Lower leg skin (tissue), 4 donors: ENCODE measurements around the gene APOBEC3B. TPM values are rescaled to one million over a fixed set of nuclear protein-coding genes. Genes with fewer than 3 reads are reported as not detected.
"Not testable (repeated sequence)": the region's sequence is repeated elsewhere in the genome, so short reads cannot be mapped to it uniquely, and the experiment has no call there.

Experiments
- DNase-seq, 2 donors: peaks; one replicate each; pipeline ENCODE4 v3.0.0-alpha.2; 2019; ENCODE audit warnings: low spot score in 2 of 2
- H3K4me3 ChIP-seq: fragments of 200-600 bp; sonication (generic); 2 replicates; pipeline ENCODE4 v1.5.1; 2017; ENCODE audit warnings: mild to moderate bottlenecking, low read depth; ENCODE audit not compliant: poor library complexity, severe bottlenecking
- CTCF ChIP-seq, 3 donors: fragments of 450-650 bp; IDR thresholded peaks; one replicate each; pipeline ENCODE4 v1.5.1; 2016; ENCODE audit warnings: antibody characterized with exemption in 3 of 3, mild to moderate bottlenecking in 3 of 3, moderate library complexity in 2 of 3
- POLR2A ChIP-seq, 2 donors: fragments of 450-650 bp; IDR thresholded peaks; one replicate each; pipeline ENCODE4 v1.6.1; 2016 to 2017; ENCODE audit warnings: antibody characterized with exemption in 2 of 2, mild to moderate bottlenecking in 1 of 2, moderate library complexity in 1 of 2
- WGBS, 2 donors: methylation state at CpG; one replicate each; pipeline ENCODE4 v1.1.5; 2018; 5-methylcytosine and 5-hydroxymethylcytosine counted together
- intact Hi-C: fragments of 100-400 bp; cut with DNase I; formaldehyde crosslinking; loops from one replicate; pipeline ENCODE4 v1.15.0; 2023; ENCODE audit warnings: low total_unique reads
- total RNA-seq, 4 donors: library from RNA; depleted of rRNA; stranded (reverse); fragments of >200 nt; gene quantifications; one replicate each; pipeline ENCODE4 v1.1.0, GENCODE V29; 2016

Gene APOBEC3B
- total RNA-seq, 4 donors from 2014 or later = 0.15 to 2.4 (median 0.21) TPM; not detected in 1

- intact Hi-C loops = no loop called here
- no peak overlapping the region for H3K4me3 ChIP-seq
- TF ChIP-seq POLR2A (IDR thresholded peaks at IDR 0.05) (no peak), CTCF (IDR thresholded peaks at IDR 0.05) (no peak)
- WGBS, 2 donors = 88 to 96% methylated on average over 13 of the region's 13 CpGs
- no peak for DNase-seq
Measured at GRCh38 chr22:39029227-39029626, 47.1 kb downstream of the APOBEC3B start.

- 87 to 88% methylated on average over 14 of the region's 14 CpGs for WGBS, 2 donors
- no peak for DNase-seq
- TF ChIP-seq CTCF (IDR thresholded peaks at IDR 0.05) = no peak
- no peak for TF ChIP-seq POLR2A (IDR thresholded peaks at IDR 0.05)
- intact Hi-C loops = no loop called here
- no peak overlapping the region for H3K4me3 ChIP-seq
Measured at GRCh38 chr22:39030705-39031104, 48.6 kb downstream of the APOBEC3B start.

- 58 to 59% methylated on average over 17 to 18 of the region's 18 CpGs for WGBS, 2 donors
- DNase-seq, intact Hi-C loops, H3K4me3 ChIP-seq: not testable (repeated sequence)
Measured at GRCh38 chr22:39031434-39032295, 49.5 kb downstream of the APOBEC3B start.

- intact Hi-C loops, H3K4me3 ChIP-seq, DNase-seq: not testable (repeated sequence)
- 47 to 55% methylated on average over 2 of the region's 2 CpGs for WGBS, 2 donors
Measured at GRCh38 chr22:39037071-39037470, 54.9 kb downstream of the APOBEC3B start.

- no peak for DNase-seq
- WGBS, 2 donors = 82 to 85% methylated on average over 19 of the region's 19 CpGs
- TF ChIP-seq POLR2A (IDR thresholded peaks at IDR 0.05) (no peak), CTCF (IDR thresholded peaks at IDR 0.05) (no peak)
- no peak overlapping the region for H3K4me3 ChIP-seq
- intact Hi-C loops = no loop called here
Measured at GRCh38 chr22:39039306-39040126, 57.4 kb downstream of the APOBEC3B start.

GRCh38 chr22:39040155-39040537, 58.0 kb downstream of the APOBEC3B start:
- intact Hi-C loops, DNase-seq: not testable (repeated sequence)
- peak overlapping the region; percentile 52 for H3K4me3 ChIP-seq
- WGBS, 2 donors = 27 to 41% methylated on average over 9 of the region's 14 CpGs

GRCh38 chr22:39040538-39041296, 58.6 kb downstream of the APOBEC3B start, which contains the start of gene APOBEC3F:
Gene APOBEC3F (plus strand): TSS chr22:39040864. CDS start chr22:39040961, 97 bp downstream.
- DNase-seq = peak; percentile 38 to 91
- peak within 1 kb of the TSS; percentile 52 for H3K4me3 ChIP-seq
- WGBS, 2 donors = 1 to 3% methylated on average over 14 to 19 of the region's 21 CpGs
- intact Hi-C loops = not testable (repeated sequence)
